ENCODE data around the gene BICRA.
"Not testable (repeated sequence)": the region's sequence is repeated elsewhere in the genome, so short reads cannot be mapped to it uniquely, and the experiment has no call there.

Gene BICRA

DNA sequence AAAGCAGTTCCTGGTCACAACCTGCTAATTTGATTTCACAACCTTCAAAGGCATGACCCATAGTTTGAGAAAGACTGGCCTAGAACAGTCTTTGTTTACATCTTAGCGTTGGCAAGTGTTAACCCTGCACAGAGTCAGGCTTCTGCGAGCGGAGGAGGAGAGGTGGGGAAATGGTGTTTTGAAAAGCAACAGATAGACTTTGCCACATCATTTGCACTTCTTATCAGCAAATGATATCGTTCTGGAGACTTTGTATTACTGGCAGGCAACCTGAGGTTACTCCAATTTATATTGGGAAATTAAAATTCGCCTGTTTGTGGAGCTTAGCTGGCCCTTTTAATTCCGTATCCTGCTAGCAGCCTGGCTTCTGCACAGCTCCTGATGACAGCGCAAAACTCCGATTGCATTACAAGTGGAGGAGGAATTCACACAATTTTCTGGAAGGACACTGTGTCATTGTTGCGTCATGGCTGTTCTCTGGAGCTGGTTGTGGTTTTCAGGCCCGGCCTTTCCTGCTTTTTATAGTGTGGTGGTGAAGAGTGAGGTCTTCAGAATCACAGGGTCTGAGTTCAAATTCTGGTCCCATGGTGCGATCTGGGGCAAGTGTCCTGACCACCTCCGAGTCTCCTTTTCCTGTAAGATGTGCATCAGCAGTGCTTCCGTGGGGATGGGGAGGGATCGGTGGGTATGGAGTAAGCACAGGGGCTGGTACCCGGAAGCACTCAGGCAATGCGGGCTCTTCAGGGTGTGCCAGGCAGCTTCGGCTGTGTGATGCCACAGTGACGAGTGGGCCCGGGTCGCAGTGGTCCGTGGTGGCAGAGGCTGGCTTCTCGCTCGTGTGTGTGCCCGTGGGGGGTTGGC lies 55.2 kb downstream of the BICRA start:
- peak; percentile 98 for DNase-seq

DNA sequence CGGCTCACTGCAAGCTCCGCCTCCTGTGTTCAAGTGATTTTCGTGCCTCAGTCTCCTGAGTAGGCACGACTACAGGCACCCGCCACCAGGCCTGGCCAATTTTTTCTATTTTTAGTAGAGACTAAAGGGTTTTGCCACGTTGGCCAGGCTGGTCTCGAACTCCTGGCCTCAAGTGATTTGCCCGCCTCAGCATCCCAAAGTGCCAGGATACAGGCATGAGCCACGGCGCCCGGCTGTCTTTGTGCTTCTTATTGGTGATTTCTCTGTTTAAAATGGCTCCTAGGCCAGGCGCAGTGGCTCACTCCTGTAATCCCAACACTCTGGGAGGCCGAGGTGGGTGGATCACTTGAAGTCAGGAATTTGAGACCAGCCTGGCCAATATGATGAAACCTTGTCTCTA lies 59.6 kb downstream of the BICRA start:
- DNase-seq, result not testable (repeated sequence)

DNA sequence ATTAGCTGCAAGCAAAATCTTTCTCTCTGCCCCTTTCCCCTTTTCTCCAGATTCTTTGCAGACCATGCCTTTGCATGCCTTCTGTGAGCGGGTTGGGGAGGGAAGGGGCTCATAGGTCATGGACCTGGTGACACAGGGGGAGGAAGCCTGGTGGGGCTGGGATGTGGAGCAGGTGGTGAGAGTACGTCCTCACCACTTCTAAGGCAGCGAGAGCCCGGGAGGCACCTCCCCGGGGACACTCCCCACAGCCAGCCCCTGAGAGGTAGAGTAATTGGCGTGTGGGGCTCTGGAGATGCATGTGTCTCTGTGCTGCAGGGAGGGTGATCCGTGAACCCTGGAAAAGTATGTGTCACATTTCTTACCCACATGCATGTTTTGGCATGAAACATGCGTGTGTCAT lies 61.8 kb downstream of the BICRA start:
- DNase-seq, result no peak

DNA sequence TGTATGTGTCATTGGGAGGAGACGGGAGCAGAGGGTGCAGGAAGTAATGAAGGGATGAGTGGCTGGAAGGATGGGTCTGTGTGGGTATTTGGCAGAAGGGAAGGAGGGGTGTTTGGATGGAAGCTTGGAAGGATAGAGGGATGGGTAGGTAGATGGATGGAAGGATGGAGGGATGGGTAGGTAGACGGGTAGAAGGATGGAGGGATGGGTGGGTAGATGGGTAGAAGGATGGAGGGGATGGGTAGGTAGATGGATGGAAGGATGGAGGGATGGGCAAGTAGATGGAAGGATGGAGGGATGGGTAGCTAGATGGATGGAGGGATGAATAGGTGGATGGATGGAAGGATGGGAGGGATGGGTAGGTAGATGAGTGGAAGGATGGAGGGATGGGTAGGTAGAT lies 62.6 kb downstream of the BICRA start:
- DNase-seq, result no peak

DNA sequence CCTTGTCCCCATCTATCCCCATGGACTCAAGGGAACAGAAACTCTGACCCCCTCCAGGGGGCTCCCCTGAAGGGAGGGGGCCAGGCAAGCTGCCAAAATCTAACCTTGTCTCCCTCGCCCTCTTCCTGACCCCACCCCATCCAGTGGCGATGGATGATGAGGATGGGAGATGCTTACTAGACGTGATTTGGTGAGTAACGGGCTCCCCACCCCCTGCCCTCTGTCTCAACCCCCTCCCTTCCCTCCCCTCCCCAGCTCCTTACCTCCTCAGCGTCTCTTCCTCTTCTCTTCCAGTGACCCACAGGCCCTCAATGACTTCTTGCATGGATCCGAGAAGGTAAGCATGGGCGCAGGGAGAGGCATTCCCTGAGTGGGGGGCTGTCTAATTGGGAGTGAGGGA lies 64.5 kb downstream of the BICRA start:
- DNase-seq, result no peak

DNA sequence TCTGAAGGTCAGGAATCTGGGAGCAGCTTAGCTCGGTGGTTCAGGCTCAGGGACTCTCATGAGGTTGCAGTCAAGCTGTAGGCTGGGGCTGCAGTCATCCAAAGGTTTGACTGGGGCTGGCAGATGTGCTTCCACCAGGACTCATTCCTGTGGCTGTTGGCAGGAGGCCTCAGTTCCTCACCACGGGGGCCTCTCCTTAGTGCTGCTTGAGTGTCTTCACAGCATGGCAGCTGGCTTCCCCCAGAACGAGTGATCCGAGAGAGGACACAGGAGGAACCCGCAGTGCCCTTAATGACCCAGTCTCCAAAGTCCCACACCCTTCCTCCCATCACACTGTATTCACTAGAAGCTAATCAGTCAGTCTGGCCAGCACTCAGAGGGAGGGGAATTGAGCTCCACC lies 65.6 kb downstream of the BICRA start:
- DNase-seq, result no peak

DNA sequence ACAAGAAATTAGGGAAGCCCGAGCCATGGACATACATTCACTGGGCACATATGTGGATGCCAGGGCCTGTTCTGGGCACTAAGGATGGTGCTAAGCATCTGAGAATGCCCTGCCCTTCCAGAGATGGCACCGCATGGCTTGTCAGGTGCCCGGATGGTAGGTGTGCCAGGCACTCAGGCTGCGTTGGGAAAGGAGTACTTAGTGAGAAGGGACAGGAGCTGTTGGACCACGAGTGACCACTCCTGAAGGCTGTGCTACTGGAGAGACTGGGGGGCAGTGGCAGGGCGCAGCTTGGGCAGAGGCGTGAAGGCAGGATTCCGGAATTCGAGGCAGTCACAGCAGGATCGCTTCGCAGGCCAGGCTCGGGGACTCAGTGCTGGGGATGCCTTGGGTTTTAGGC lies 66.3 kb downstream of the BICRA start:
- no peak for DNase-seq

DNA sequence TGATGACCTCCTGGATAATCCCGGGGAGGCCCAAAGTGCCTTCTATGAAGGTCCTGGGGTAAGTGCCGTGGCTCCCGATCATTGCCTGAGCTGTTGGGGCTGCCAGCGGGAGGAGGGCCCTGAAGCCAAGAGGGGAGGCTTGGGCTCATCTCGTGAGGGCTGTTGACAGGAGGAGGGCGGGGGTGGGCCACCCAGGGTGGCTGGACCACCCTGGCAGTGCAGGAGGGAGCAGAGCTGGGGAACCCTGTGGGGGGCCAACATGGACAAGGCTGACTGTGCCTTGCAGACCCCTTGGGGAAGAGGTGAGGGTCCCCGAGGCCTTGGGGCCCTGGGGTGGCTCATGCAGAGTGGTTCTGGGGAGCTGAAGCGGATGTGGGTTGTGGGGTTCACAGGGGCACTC lies 66.9 kb downstream of the BICRA start:
- DNase-seq, result no peak

DNA sequence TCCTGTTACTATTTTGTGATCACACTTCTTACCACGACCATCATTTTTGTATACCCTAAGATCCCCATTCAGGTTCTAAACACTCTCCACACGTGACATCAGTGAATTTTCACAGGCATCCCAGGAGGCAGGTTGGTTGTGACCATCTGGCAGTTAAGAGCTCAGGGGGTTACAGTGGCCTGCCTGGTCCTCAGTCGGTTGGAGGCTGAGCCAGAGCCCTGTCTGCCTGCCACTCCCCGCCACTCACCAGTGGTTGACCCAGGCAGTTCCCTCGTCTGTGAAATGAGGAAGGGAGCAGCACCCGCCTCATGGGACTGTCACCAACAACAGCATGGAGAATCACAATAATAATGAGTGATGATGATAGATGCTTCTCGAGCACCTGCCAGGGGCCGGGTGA lies 67.9 kb downstream of the BICRA start:
- DNase-seq, result no peak

DNA sequence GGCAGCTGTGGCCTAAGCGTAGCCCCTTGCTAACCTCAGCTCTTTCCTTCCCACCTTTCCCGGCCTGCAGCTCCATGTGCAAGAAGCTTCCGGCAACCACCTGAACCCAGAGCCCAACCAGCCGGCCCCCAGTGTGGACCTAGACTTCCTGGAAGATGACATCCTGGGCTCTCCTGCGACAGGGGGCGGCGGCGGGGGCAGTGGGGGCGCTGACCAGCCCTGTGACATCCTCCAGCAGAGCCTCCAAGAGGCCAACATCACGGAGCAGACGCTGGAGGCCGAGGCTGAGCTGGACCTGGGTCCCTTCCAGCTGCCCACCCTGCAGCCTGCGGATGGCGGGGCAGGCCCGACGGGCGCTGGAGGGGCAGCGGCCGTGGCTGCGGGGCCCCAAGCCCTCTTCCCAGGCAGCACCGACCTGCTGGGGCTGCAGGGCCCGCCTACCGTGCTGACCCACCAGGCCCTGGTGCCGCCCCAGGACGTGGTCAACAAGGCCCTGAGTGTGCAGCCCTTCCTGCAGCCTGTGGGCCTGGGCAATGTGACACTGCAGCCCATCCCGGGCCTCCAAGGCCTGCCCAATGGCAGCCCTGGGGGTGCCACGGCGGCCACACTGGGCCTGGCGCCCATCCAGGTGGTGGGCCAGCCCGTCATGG lies 70.4 kb downstream of the BICRA start:
- DNase-seq, result no peak

DNA sequence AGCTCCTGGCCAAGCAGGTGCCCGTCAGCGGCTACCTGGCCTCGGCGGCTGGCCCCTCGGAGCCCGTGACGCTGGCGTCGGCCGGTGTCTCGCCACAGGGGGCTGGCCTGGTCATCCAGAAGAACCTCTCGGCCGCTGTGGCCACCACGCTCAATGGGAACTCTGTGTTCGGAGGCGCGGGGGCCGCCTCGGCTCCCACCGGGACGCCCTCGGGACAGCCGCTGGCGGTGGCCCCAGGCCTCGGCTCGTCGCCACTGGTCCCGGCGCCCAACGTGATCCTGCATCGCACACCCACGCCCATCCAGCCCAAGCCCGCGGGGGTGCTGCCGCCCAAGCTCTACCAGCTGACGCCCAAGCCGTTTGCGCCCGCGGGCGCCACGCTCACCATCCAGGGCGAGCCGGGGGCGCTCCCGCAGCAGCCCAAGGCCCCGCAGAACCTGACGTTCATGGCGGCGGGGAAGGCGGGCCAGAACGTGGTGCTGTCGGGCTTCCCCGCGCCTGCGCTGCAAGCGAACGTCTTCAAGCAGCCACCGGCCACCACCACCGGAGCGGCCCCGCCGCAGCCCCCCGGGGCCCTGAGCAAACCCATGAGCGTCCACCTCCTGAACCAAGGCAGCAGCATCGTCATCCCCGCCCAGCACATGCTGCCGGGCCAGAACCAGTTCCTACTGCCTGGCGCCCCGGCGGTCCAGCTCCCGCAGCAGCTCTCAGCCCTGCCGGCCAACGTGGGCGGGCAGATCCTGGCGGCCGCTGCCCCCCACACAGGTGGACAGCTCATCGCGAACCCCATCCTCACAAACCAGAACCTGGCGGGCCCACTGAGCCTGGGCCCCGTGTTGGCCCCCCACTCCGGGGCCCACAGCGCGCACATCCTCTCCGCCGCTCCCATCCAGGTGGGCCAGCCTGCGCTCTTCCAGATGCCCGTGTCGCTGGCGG lies 71.3 kb downstream of the BICRA start:
- DNase-seq, result no peak

DNA sequence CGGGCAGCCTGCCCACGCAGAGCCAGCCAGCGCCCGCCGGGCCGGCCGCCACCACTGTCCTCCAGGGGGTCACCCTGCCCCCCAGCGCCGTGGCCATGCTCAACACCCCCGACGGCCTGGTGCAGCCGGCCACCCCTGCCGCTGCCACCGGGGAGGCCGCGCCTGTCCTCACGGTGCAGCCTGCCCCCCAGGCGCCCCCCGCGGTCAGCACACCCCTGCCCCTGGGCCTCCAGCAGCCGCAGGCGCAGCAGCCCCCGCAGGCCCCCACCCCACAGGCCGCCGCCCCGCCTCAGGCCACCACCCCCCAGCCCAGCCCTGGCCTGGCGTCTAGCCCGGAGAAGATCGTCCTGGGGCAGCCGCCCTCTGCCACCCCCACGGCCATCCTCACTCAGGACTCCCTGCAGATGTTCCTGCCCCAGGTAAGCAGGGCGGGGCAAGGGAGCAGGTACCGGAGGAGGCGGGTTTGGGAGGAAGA lies 72.0 kb downstream of the BICRA start:
- DNase-seq, result no peak

DNA sequence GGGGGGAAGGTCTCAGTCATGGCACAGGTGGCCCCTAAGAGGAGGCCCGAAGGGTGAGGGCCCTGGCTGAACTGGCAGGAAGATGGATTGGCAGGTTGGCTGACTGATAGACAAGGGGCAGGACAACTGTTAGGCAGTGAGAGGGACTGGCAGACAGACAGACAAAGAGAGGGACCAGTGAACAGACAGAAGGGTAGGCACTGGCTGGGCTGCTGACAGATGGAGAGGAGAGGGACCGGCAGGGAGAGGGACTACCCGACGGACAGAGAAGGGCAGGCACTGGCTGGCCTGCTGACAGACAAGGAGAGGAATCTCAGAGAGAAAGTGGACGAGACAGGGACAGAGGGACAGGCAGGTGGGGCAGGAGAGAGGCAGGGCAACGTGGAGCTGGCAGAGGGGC lies 72.5 kb downstream of the BICRA start:
- no peak for DNase-seq

DNA sequence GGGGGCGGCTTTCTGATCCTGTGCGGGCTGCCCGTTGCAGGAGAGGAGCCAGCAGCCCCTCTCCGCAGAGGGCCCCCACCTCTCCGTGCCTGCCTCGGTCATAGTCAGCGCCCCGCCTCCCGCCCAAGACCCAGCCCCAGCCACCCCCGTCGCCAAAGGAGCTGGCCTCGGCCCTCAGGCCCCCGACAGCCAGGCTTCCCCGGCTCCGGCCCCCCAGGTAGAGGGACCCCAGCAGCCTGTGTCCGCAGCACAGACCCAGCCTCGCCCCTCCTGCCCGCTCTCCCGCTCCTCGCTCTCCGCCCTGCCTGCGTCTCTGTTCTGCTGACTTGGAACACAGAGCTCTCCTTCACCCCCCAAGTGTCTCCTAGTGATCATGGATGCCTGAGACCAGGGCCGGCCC lies 73.0 kb downstream of the BICRA start:
- no peak for DNase-seq

DNA sequence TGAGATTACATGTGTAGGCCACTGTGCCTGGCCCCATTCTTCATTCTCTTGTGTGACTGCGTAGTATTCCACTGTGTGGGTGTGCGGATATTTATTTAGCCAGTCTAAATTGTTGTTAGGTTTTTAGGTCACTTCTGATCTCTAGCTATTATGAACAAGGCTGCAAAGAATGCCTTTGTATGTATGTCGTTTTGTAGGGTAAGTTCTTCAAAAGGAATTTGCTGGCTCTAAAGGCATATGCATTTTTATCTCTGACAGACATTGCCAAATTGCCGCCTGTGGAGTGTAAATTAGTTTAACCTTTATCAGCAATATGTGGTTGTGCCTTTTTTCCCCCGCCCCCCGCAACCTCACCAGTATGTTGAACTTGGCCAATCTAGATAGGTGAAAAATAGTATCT lies 74.0 kb downstream of the BICRA start:
- no peak for DNase-seq

DNA sequence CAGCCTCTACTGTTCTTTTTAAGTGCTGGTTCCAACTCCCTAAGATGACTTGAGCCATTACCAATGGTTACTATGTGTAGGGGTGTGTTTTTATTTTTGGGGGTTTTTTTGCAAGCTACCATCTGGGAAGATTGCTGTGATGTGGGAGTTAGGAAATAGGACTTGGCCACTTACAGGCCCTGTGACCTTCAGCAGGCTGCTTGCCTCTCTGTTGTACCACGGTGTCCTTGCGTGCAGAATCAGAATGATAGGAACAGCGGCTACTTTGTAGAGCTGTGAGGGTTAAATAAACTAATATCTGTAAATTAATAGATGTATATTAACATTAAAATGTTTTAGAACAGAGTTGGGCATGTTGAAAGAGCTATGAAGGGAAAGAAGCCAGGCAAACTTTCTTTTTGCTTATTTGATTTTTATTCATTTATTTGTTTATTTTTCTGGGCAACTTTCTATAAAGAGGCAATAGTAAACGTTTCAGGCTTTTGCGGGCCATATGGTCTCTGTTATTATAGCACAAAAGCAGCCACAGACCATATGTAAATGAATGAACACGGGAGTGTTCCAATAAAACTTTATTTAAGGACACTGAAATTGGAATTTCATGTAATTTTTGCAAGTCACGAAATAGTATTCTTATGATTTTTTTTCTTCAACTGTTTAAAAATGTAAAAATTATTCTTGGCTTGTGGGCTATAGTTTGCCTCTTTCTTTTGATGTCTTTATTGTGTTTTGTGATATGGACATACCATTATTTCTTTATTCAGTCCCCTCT lies 77.9 kb downstream of the BICRA start:
- DNase-seq, result no peak

DNA sequence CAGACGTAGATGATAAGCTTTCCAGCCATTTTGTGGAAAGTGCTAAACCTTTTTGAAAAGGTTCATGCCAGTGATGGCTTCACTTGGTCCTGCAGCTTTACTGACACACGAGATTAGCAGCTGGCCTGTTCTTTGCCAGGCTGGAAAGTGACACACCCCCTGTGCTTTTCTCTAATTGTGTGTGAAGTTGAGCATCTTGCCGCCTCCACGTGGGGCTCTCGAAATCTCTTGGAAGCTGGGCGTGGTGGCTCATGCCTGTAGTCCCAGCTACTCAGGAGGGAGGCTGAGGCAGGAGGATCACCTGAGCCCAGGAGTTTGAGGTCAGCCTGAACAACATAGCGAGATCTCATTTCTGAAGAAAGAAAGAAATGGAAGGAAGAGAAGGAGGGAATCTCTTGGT lies 79.0 kb downstream of the BICRA start:
- no peak for DNase-seq

DNA sequence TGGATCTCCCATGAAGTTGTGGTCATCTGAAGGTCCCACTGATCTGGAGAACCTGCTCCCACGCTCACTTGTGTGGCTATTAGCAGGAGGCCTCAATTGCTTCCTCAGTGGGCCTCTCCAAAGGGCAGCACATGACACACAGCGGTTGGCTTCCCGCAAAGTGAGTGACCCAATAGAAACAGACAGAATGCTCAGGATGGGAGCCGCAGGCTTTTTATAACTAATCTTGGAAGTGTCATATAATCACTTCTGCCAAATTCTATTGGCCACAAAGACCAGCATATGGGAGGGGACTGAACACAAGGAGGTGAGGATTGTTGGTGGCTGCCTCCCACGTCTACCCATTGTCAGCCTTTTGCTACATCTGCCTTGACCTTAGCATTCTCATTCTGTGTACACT lies 82.2 kb downstream of the BICRA start:
- DNase-seq, result no peak

DNA sequence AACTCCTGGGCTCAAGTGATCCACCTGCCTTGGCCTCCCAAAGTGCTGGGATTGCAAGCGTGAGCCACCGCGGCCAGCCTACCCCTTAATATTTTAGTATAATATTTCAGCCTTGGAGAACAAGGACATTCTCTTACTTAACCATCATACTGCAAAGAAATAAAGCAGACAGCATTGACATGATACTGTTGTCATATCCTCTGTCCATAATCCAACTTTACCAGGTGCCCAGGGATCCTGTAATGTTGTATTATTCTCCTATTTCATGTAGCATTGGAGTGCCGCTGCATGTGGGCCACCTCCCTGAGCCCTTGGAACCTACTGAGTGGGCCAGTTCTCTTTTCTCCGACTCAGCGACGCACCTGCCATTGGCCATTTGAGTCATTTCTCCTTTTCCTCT lies 82.8 kb downstream of the BICRA start:
- DNase-seq, result no peak

DNA sequence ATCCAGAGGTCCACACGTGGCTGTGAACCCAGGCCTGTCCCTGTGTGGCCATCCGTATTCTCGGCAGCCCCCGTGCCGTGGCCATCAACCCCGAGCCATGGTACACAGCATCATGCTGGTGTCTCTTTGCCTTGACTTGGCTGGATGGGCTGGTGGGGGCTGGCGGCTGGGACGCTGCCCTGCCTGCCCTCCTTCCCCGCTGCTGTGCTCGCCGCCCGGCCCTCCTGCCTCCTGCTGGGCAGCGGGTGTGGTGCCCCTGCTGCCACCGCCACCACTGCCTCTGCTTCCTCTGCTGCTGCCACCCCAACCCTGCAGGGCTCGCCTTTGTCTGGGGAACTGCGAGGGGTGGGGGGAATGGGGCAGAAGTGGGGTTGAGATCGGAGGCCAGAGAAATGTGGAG lies 84.6 kb downstream of the BICRA start:
- DNase-seq, result no peak

DNA sequence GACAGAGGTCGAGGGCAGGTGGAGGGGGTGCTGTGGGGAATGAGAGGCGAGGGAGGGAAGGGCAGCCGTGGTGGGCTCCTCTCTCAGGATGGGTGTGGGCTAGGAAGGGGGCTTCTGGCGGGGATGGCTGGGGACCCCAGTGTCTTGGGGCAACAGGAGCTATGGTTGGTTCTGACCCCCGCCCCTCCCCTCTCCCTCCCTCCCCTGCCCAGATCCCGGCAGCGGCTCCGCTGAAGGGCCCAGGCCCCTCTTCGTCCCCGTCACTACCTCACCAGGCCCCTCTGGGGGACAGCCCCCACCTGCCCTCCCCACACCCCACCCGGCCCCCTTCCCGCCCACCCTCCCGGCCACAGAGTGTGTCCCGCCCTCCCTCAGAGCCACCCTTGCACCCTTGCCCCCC lies 85.0 kb downstream of the BICRA start:
- DNase-seq, result no peak

Measured in fibroblast of skin of abdomen (primary cell).